Measurements from ENCODE around the gene FBXL17. TPM values are rescaled to one million over a fixed set of nuclear protein-coding genes. Genes with fewer than 3 reads are reported as not detected.

FBXL17 gene
- total RNA-seq, 3 donors from 2014 or later: 22.6 to 31.3 (median 28.8) TPM

DNA sequence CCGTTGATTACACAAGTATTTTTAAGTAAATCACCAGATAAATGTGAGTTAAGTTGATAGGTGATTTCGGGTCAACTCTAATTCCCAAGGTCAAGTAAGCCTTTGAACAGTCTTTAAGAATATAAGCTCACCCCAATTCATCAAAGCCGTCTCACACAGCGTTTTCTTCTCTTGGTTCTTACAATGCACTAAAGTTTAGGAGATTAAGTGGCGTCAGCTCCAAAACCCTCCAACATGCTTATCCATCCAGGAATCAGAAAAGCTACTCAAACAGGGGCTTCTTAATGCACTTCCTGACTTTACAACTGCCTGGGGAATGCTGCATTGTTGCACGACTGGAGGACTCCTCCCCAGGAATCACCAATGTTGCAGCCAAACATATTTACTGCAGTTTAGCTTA is 505.0 kb downstream of the FBXL17 start:
- H3K36me3 ChIP-seq: no peaks in the 10 kb centered on the region
- H3K27ac ChIP-seq: no peak overlapping the region
- TF ChIP-seq POLR2A (IDR thresholded peaks at IDR 0.05) (no peak), POLR2AphosphoS5 (IDR thresholded peaks at IDR 0.05) (no peak)
- TF ChIP-seq, protein P1, sequence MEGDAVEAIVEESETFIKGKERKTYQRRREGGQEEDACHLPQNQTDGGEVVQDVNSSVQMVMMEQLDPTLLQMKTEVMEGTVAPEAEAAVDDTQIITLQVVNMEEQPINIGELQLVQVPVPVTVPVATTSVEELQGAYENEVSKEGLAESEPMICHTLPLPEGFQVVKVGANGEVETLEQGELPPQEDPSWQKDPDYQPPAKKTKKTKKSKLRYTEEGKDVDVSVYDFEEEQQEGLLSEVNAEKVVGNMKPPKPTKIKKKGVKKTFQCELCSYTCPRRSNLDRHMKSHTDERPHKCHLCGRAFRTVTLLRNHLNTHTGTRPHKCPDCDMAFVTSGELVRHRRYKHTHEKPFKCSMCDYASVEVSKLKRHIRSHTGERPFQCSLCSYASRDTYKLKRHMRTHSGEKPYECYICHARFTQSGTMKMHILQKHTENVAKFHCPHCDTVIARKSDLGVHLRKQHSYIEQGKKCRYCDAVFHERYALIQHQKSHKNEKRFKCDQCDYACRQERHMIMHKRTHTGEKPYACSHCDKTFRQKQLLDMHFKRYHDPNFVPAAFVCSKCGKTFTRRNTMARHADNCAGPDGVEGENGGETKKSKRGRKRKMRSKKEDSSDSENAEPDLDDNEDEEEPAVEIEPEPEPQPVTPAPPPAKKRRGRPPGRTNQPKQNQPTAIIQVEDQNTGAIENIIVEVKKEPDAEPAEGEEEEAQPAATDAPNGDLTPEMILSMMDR (IDR thresholded peaks at IDR 0.05): no peak
- no peaks in the 10 kb centered on the region for H3K4me1 ChIP-seq
- H3K9me3 ChIP-seq: no peaks in the 10 kb centered on the region
- intact Hi-C loops (cut with DNase I; ENCODE audit: low total_unique reads): no loop called here
- H3K27me3 ChIP-seq: no peaks in the 10 kb centered on the region
- DNase-seq (ENCODE audit: low spot score in 2 of 2): no peak
- H3K4me3 ChIP-seq: no peak overlapping the region

DNA sequence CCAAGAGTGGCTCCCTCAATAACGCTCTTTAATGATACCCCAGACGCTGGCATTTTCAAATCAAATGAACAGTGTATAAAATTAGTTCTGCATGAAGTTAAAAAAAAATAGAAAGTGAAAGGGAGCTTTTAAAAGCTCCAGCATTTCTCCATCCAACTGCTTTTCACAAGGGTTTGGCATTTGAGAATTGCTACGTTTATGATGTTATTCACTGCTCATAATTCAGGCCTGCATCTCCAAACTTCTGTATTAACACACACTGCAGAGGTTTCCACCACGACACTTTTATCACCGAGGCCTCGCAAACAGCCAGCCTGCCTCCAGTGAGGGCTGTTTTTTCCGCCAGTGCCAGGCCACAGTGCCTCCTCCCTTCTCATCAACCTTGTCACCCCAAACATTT is 505.6 kb downstream of the FBXL17 start:
- H3K27ac ChIP-seq: no peak overlapping the region
- H3K4me3 ChIP-seq: no peak overlapping the region
- DNase-seq (ENCODE audit: low spot score in 2 of 2): no peak

DNA sequence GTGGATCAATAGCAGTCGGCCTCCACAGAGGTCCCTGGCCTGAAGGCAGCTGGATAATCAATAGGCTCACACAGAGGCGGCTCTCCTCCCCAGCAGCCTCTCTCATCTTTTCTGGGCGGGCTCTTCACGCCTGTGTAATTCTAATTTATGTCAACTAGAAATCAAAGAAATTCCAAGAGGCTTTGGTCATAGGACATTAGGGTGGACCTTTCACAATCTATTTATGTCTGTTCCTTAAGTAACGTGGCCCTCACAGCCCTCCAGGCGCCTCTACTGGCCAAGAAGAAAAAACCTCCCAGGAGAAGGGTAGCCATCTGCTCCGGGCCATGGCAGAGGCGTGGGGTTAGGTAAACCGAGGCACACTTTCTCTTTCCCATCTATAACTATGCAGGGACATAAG is 506.1 kb downstream of the FBXL17 start:
- Histone ChIP-seq H3K27me3 (no peaks in the 10 kb centered on the region), H3K27ac (no peak overlapping the region), H3K4me1 (no peaks in the 10 kb centered on the region), H3K4me3 (no peak overlapping the region), H3K9me3 (no peaks in the 10 kb centered on the region), H3K36me3 (no peaks in the 10 kb centered on the region)
- DNase-seq (ENCODE audit: low spot score in 2 of 2): no peak
- TF ChIP-seq POLR2A (IDR thresholded peaks at IDR 0.05) (no peak), POLR2AphosphoS5 (IDR thresholded peaks at IDR 0.05) (no peak)
- TF ChIP-seq, protein P1 (IDR thresholded peaks at IDR 0.05): no peak
- intact Hi-C loops (cut with DNase I; ENCODE audit: low total_unique reads): no loop called here

More for the DNA sequence above, 505.6 kb downstream of the FBXL17 start:
- Histone ChIP-seq H3K27me3 (no peaks in the 10 kb centered on the region), H3K9me3 (no peaks in the 10 kb centered on the region), H3K4me1 (no peaks in the 10 kb centered on the region), H3K36me3 (no peaks in the 10 kb centered on the region)
- TF ChIP-seq POLR2A (IDR thresholded peaks at IDR 0.05) (no peak), POLR2AphosphoS5 (IDR thresholded peaks at IDR 0.05) (no peak)
- TF ChIP-seq, protein P1 (IDR thresholded peaks at IDR 0.05): no peak
- intact Hi-C loops (cut with DNase I; ENCODE audit: low total_unique reads): no loop called here

DNA sequence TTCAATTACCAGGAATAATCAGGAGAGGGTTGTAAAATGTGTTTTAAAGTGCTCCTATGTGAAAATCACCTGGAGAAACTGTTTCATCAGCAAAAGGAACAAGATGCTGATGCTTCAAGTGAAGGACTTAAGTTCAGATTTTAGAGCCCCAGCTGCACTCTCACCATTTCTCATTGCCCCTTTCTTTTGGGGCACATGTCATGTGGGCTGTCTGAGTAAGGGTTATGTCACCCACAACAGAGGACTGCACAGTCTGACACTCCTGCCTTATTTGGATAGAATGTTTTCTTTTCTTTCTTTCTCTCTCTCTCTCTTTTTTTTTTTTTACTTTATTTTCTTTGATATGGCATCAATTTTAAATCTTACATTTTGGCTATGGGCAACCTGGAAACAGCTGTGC is 507.1 kb downstream of the FBXL17 start:
- intact Hi-C loops (cut with DNase I; ENCODE audit: low total_unique reads): no loop called here
- Histone ChIP-seq H3K4me3 (no peak overlapping the region), H3K9me3 (no peaks in the 10 kb centered on the region), H3K27me3 (no peaks in the 10 kb centered on the region), H3K36me3 (no peaks in the 10 kb centered on the region), H3K27ac (no peak overlapping the region), H3K4me1 (no peaks in the 10 kb centered on the region)
- no peak for TF ChIP-seq POLR2AphosphoS5 (IDR thresholded peaks at IDR 0.05)
- TF ChIP-seq, protein P1 (IDR thresholded peaks at IDR 0.05): no peak
- TF ChIP-seq POLR2A (IDR thresholded peaks at IDR 0.05): no peak
- DNase-seq (ENCODE audit: low spot score in 2 of 2): no peak

DNA sequence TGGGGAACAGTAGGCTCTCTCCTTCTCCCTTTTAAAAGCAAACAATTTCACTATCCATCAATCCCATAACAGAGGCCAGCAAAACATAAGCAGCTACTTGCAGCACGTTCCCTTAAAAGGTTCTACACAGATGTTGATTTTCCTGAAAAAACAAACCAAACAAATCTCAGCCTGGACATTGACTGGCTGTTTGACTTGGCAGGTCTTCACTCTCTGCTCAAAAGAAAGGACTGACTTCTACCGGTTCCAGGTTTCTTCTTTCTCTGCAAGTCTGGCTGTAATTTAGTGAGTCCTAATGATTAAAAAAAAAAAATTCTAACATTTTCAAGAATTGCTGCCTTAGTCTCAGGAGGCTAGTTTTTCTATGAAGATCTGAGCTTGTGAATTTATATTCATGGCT is 508.0 kb downstream of the FBXL17 start:
- DNase-seq (ENCODE audit: low spot score in 2 of 2): no peak
- intact Hi-C loops (cut with DNase I; ENCODE audit: low total_unique reads): no loop called here
- H3K4me1 ChIP-seq: no peaks in the 10 kb centered on the region
- H3K27ac ChIP-seq: no peak overlapping the region
- no peak for TF ChIP-seq POLR2AphosphoS5 (IDR thresholded peaks at IDR 0.05)
- TF ChIP-seq POLR2A (IDR thresholded peaks at IDR 0.05): no peak
- TF ChIP-seq, protein P1 (IDR thresholded peaks at IDR 0.05): no peak
- H3K9me3 ChIP-seq: no peaks in the 10 kb centered on the region
- H3K36me3 ChIP-seq: no peaks in the 10 kb centered on the region
- H3K4me3 ChIP-seq: no peak overlapping the region
- no peaks in the 10 kb centered on the region for H3K27me3 ChIP-seq

Data from breast epithelium (tissue), 4 donors.